ENCODE data around the gene AKAP9.
"Not testable (repeated sequence)": the region's sequence is repeated elsewhere in the genome, so short reads cannot be mapped to it uniquely, and the experiment has no call there.

Gene AKAP9

GRCh38 chr7:91940171-91940570 is 491 bp upstream of the AKAP9 start:
- no peak for TF ChIP-seq CTCF (IDR thresholded peaks at IDR 0.05; ENCODE audit: low read depth, low read length)
- peak; percentile 35 for DNase-seq
- Histone ChIP-seq H3K9me3 (ENCODE audit: severe bottlenecking) (no peaks in the 10 kb centered on the region), H3K27me3 (ENCODE audit: insufficient read depth, low read depth, severe bottlenecking) (no peaks in the 10 kb centered on the region), H3K36me3 (peaks cover 12% of the 10 kb centered on the region), H3K4me3 (ENCODE audit: low read depth, low read length) (peak overlapping the region; percentile 92), H3K27ac (peak overlapping the region; percentile 97)

- Histone ChIP-seq H3K9me3 (ENCODE audit: severe bottlenecking) (no peaks in the 10 kb centered on the region), H3K27me3 (ENCODE audit: insufficient read depth, low read depth, severe bottlenecking) (no peaks in the 10 kb centered on the region), H3K4me3 (ENCODE audit: low read depth, low read length) (peak overlapping the region; percentile 92), H3K27ac (peak overlapping the region; percentile 97), H3K36me3 (peaks cover 12% of the 10 kb centered on the region)
- peak; percentile 62 for DNase-seq
- TF ChIP-seq CTCF (IDR thresholded peaks at IDR 0.05; ENCODE audit: low read depth, low read length): no peak
These were observed 788 bp downstream of the AKAP9 start for GRCh38 chr7:91941450-91941849.

GRCh38 chr7:91942312-91942711 is 1.6 kb downstream of the AKAP9 start:
- Histone ChIP-seq H3K36me3 (peaks cover 14% of the 10 kb centered on the region), H3K4me3 (ENCODE audit: low read depth, low read length) (peak overlapping the region; percentile 92), H3K27ac (no peak overlapping the region), H3K9me3 (ENCODE audit: severe bottlenecking) (no peaks in the 10 kb centered on the region), H3K27me3 (ENCODE audit: insufficient read depth, low read depth, severe bottlenecking) (no peaks in the 10 kb centered on the region)
- no peak for TF ChIP-seq CTCF (IDR thresholded peaks at IDR 0.05; ENCODE audit: low read depth, low read length)
- no peak for DNase-seq

- H3K27ac ChIP-seq; DNase-seq; H3K4me3 ChIP-seq (ENCODE audit: low read depth, low read length); H3K9me3 ChIP-seq (ENCODE audit: severe bottlenecking); H3K27me3 ChIP-seq (ENCODE audit: insufficient read depth, low read depth, severe bottlenecking): not testable (repeated sequence)
- H3K36me3 ChIP-seq: peaks cover 17% of the 10 kb centered on the region
These were observed 4.3 kb downstream of the AKAP9 start for GRCh38 chr7:91944970-91945369.

- DNase-seq: no peak
- Histone ChIP-seq H3K27ac (no peak overlapping the region), H3K4me3 (ENCODE audit: low read depth, low read length) (no peak overlapping the region), H3K27me3 (ENCODE audit: insufficient read depth, low read depth, severe bottlenecking) (no peaks in the 10 kb centered on the region), H3K36me3 (peaks cover 17% of the 10 kb centered on the region), H3K9me3 (ENCODE audit: severe bottlenecking) (no peaks in the 10 kb centered on the region)
- no peak for TF ChIP-seq CTCF (IDR thresholded peaks at IDR 0.05; ENCODE audit: low read depth, low read length)
These were observed 4.8 kb downstream of the AKAP9 start for GRCh38 chr7:91945476-91945875.

GRCh38 chr7:91946549-91946948 is 5.9 kb downstream of the AKAP9 start:
- no peak overlapping the region for H3K27ac ChIP-seq
- no peak for DNase-seq
- H3K36me3 ChIP-seq: peaks cover 12% of the 10 kb centered on the region
- H3K27me3 ChIP-seq (ENCODE audit: insufficient read depth, low read depth, severe bottlenecking): no peaks in the 10 kb centered on the region
- TF ChIP-seq CTCF (IDR thresholded peaks at IDR 0.05; ENCODE audit: low read depth, low read length): no peak
- H3K4me3 ChIP-seq (ENCODE audit: low read depth, low read length): no peak overlapping the region
- H3K9me3 ChIP-seq (ENCODE audit: severe bottlenecking): no peaks in the 10 kb centered on the region

Measured in WERI-Rb-1 (cell line).